Neural progenitor cell (in vitro differentiated cells): Measurements from ENCODE around the gene MON1A. TPM values are rescaled to one million over a fixed set of nuclear protein-coding genes. Genes with fewer than 3 reads are reported as not detected.

ENCODE experiments used
- DNase-seq: peaks from one replicate; pipeline ENCODE4 v3.0.0-alpha.2; 2016; ENCODE audit warnings: low spot score
- H2AFZ ChIP-seq: fragments of 200-600 bp; sonication (generic); replicated peaks from 2 replicates; pipeline ENCODE4 v1.6.1; 2016; ENCODE audit warnings: antibody characterized with exemption
- H3F3A ChIP-seq: fragments of 200-600 bp; sonication (generic); 2 replicates; pipeline ENCODE4 v1.6.1; 2016; ENCODE audit warnings: antibody characterized with exemption, low read depth
- H3K27ac ChIP-seq: fragments of 200-600 bp; sonication (generic); 2 replicates; pipeline ENCODE4 v1.5.1; 2016; ENCODE audit warnings: mild to moderate bottlenecking
- H3K27me3 ChIP-seq: fragments of 200-600 bp; sonication (generic); 2 replicates; pipeline ENCODE4 v1.6.1; 2016; ENCODE audit warnings: mild to moderate bottlenecking, moderate library complexity
- H3K36me3 ChIP-seq: fragments of 200-600 bp; sonication (generic); 2 replicates; pipeline ENCODE4 v1.5.1; 2016
- H3K4me1 ChIP-seq: fragments of 200-600 bp; sonication (generic); 2 replicates; pipeline ENCODE4 v1.6.1; 2016; ENCODE audit warnings: mixed run types
- H3K4me2 ChIP-seq: fragments of 200-600 bp; sonication (generic); 2 replicates; pipeline ENCODE4 v1.6.1; 2016
- H3K4me3 ChIP-seq: fragments of 200-600 bp; sonication (generic); 2 replicates; pipeline ENCODE4 v1.5.1; 2016
- H3K79me2 ChIP-seq: fragments of 200-600 bp; sonication (generic); 2 replicates; pipeline ENCODE4 v1.6.1; 2016; ENCODE audit warnings: low read depth
- H3K9ac ChIP-seq: fragments of 200-600 bp; sonication (generic); 2 replicates; pipeline ENCODE4 v1.6.1; 2016
- H3K9me3 ChIP-seq: fragments of 200-600 bp; sonication (generic); 2 replicates; pipeline ENCODE4 v1.5.1; 2016; ENCODE audit warnings: low read depth
- H4K20me1 ChIP-seq: fragments of 200-600 bp; sonication (generic); 2 replicates; pipeline ENCODE4 v1.6.1; 2016; ENCODE audit warnings: low read depth
- H3K27ac Mint-ChIP-seq: 3 replicates; pipeline ENCODE4 v1.8.0; 2021; ENCODE audit warnings: mixed read lengths
- H3K27me3 Mint-ChIP-seq: 2 replicates; pipeline ENCODE4 v1.8.0; 2022; ENCODE audit warnings: low read depth, mild to moderate bottlenecking, inconsistent platforms, moderate library complexity, mixed read lengths; ENCODE audit not compliant: insufficient read depth
- H3K36me3 Mint-ChIP-seq: 3 replicates; pipeline ENCODE4 v1.8.0; 2021; ENCODE audit warnings: mixed read lengths
- H3K4me1 Mint-ChIP-seq: 3 replicates; pipeline ENCODE4 v1.8.0; 2021; ENCODE audit warnings: mixed read lengths
- H3K4me3 Mint-ChIP-seq: 3 replicates; pipeline ENCODE4 v1.8.0; 2021; ENCODE audit warnings: mild to moderate bottlenecking, moderate library complexity, mixed read lengths
- H3K9me3 Mint-ChIP-seq: 3 replicates; pipeline ENCODE4 v1.8.0; 2020; ENCODE audit warnings: mixed read lengths
- EZH2 ChIP-seq: fragments of 200-600 bp; sonication (generic); IDR thresholded peaks from 2 replicates; pipeline ENCODE4 v1.6.1; 2017; ENCODE audit warnings: antibody characterized with exemption, mild to moderate bottlenecking, moderate library complexity
- EZH2phosphoT487 ChIP-seq: fragments of 200-600 bp; sonication (generic); IDR thresholded peaks from 2 replicates; pipeline ENCODE4 v1.6.1; 2017; ENCODE audit warnings: antibody characterized with exemption
- total RNA-seq: library from RNA; depleted of rRNA; stranded (reverse); fragments of >200 nt; gene quantifications from 2 replicates; pipeline ENCODE4 v1.2.3, GENCODE V29; 2015; ENCODE audit warnings: low replicate concordance
- TF ChIP-seq, protein P1 (sequence below): fragments of 200-600 bp; sonication (generic); IDR thresholded peaks from 2 replicates; pipeline ENCODE4 v1.5.1; 2017; ENCODE audit warnings: antibody characterized with exemption, mild to moderate bottlenecking

Gene MON1A
- total RNA-seq, 1 donor from 2014 or later = 1.9 TPM

GRCh38 chr3:49868862-49869466, 60.6 kb downstream of the MON1A start:
- H4K20me1 ChIP-seq = peaks cover 25% of the 10 kb centered on the region
- peak overlapping the region; percentile 81 for H3K4me3 Mint-ChIP-seq
- H3K9me3 ChIP-seq = no peaks in the 10 kb centered on the region
- H3K4me1 Mint-ChIP-seq = peaks cover 55% of the 10 kb centered on the region
- H3K4me1 ChIP-seq = peaks cover 23% of the 10 kb centered on the region
- no peak overlapping the region for H2AFZ ChIP-seq
- peaks cover 7% of the 10 kb centered on the region for H3F3A ChIP-seq
- H3K36me3 ChIP-seq = no peaks in the 10 kb centered on the region
- peak overlapping the region; percentile 87 for H3K4me2 ChIP-seq
- DNase-seq = peak; percentile 62
- H3K36me3 Mint-ChIP-seq = no peaks in the 10 kb centered on the region
- no peak overlapping the region for H3K9ac ChIP-seq
- peak overlapping the region; percentile 47 for H3K4me3 ChIP-seq
- H3K27ac Mint-ChIP-seq = no peak overlapping the region
- no peaks in the 10 kb centered on the region for H3K79me2 ChIP-seq
- H3K27ac ChIP-seq = no peak overlapping the region
- TF ChIP-seq EZH2 = no peak
- TF ChIP-seq EZH2phosphoT487 = no peak
- TF ChIP-seq, protein P1, sequence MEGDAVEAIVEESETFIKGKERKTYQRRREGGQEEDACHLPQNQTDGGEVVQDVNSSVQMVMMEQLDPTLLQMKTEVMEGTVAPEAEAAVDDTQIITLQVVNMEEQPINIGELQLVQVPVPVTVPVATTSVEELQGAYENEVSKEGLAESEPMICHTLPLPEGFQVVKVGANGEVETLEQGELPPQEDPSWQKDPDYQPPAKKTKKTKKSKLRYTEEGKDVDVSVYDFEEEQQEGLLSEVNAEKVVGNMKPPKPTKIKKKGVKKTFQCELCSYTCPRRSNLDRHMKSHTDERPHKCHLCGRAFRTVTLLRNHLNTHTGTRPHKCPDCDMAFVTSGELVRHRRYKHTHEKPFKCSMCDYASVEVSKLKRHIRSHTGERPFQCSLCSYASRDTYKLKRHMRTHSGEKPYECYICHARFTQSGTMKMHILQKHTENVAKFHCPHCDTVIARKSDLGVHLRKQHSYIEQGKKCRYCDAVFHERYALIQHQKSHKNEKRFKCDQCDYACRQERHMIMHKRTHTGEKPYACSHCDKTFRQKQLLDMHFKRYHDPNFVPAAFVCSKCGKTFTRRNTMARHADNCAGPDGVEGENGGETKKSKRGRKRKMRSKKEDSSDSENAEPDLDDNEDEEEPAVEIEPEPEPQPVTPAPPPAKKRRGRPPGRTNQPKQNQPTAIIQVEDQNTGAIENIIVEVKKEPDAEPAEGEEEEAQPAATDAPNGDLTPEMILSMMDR = no peak
- H3K9me3 Mint-ChIP-seq = no peaks in the 10 kb centered on the region
- peaks cover 27% of the 10 kb centered on the region for H3K27me3 ChIP-seq
- H3K27me3 Mint-ChIP-seq = peaks cover 10% of the 10 kb centered on the region

GRCh38 chr3:49867871-49868321, 61.7 kb downstream of the MON1A start:
- Mint-ChIP-seq H3K36me3 (no peaks in the 10 kb centered on the region), H3K9me3 (no peaks in the 10 kb centered on the region), H3K27ac (no peak overlapping the region), H3K4me1 (peaks cover 54% of the 10 kb centered on the region), H3K27me3 (peaks cover 10% of the 10 kb centered on the region), H3K4me3 (peak overlapping the region; percentile 81)
- peaks cover 23% of the 10 kb centered on the region for H3K4me1 ChIP-seq
- no peak overlapping the region for H2AFZ ChIP-seq
- DNase-seq = peak; percentile 88
- no peaks in the 10 kb centered on the region for H3K9me3 ChIP-seq
- H3F3A ChIP-seq = peaks cover 7% of the 10 kb centered on the region
- H3K27me3 ChIP-seq = peaks cover 27% of the 10 kb centered on the region
- peak overlapping the region; percentile 22 for H3K4me3 ChIP-seq
- peak overlapping the region; percentile 87 for H3K4me2 ChIP-seq
- H3K79me2 ChIP-seq = no peaks in the 10 kb centered on the region
- H3K36me3 ChIP-seq = no peaks in the 10 kb centered on the region
- H3K9ac ChIP-seq = no peak overlapping the region
- H4K20me1 ChIP-seq = peaks cover 25% of the 10 kb centered on the region
- TF ChIP-seq EZH2phosphoT487 (no peak), EZH2 (no peak)
- TF ChIP-seq, protein P1 = no peak
- no peak overlapping the region for H3K27ac ChIP-seq

- Histone ChIP-seq H3K4me1 (peaks cover 23% of the 10 kb centered on the region), H2AFZ (no peak overlapping the region), H3K27ac (no peak overlapping the region), H4K20me1 (peaks cover 25% of the 10 kb centered on the region), H3K4me2 (peak overlapping the region; percentile 87), H3K9me3 (no peaks in the 10 kb centered on the region), H3K27me3 (peaks cover 27% of the 10 kb centered on the region), H3K79me2 (no peaks in the 10 kb centered on the region), H3K4me3 (no peak overlapping the region), H3K9ac (no peak overlapping the region), H3F3A (peaks cover 7% of the 10 kb centered on the region), H3K36me3 (no peaks in the 10 kb centered on the region)
- Mint-ChIP-seq H3K9me3 (no peaks in the 10 kb centered on the region), H3K27me3 (peaks cover 10% of the 10 kb centered on the region), H3K36me3 (no peaks in the 10 kb centered on the region), H3K4me1 (peaks cover 50% of the 10 kb centered on the region), H3K4me3 (peak overlapping the region; percentile 81), H3K27ac (no peak overlapping the region)
- DNase-seq = no peak
- TF ChIP-seq, protein P1 = no peak
- TF ChIP-seq EZH2phosphoT487 = no peak
- TF ChIP-seq EZH2 = no peak
These were observed 62.2 kb downstream of the MON1A start for GRCh38 chr3:49867400-49867799.
